Sigmoid colon (tissue), 7 donors: Measurements from ENCODE around the gene TXNDC5. TPM values are rescaled to one million over a fixed set of nuclear protein-coding genes. Genes with fewer than 3 reads are reported as not detected.

Experiments used
- DNase-seq: peaks from one replicate; pipeline ENCODE4 v3.0.0-alpha.2; 2019
- H3K27ac ChIP-seq, 4 donors: fragments of 200-600 bp; sonication (generic); one replicate each; pipeline ENCODE4 v1.5.1; 2016 to 2019; ENCODE audit warnings: mild to moderate bottlenecking in 1 of 4
- H3K27me3 ChIP-seq, 3 donors: fragments of 200-600 bp; sonication (generic); one replicate each; pipeline ENCODE4 v1.5.1; 2019; ENCODE audit warnings: mild to moderate bottlenecking in 1 of 3
- H3K36me3 ChIP-seq, 4 donors: fragments of 200-600 bp; sonication (generic); one replicate each; pipeline ENCODE4 v1.5.1; 2016 to 2019
- H3K4me1 ChIP-seq, 4 donors: fragments of 200-600 bp; sonication (generic); one replicate each; pipeline ENCODE4 v1.5.1; 2017 to 2019
- H3K4me3 ChIP-seq, 4 donors: fragments of 200-600 bp; sonication (generic); one replicate each; pipeline ENCODE4 v1.5.1; 2017 to 2019; ENCODE audit warnings: mild to moderate bottlenecking in 2 of 4, moderate library complexity in 1 of 4
- H3K9me3 ChIP-seq, 4 donors: fragments of 200-600 bp in 3 of 4; sonication (generic) in 3 of 4; one replicate each; pipeline versions ENCODE4 v1.5.1 to v1.6.1; 2013 to 2019
- EP300 ChIP-seq, 4 donors: sonication (generic); formaldehyde crosslinking; IDR thresholded peaks; one replicate each; pipeline ENCODE4 v1.6.1; 2017; ENCODE audit warnings: antibody characterized with exemption in 4 of 4
- POLR2A ChIP-seq, 2 donors: fragments of 450-650 bp; IDR thresholded peaks; one replicate each; pipeline ENCODE4 v1.6.1; 2016; ENCODE audit warnings: antibody characterized with exemption in 2 of 2, mild to moderate bottlenecking in 2 of 2, moderate library complexity in 2 of 2
- POLR2AphosphoS5 ChIP-seq, 4 donors: sonication (generic); formaldehyde crosslinking; IDR thresholded peaks; one replicate each; pipeline ENCODE4 v1.6.1; 2017; ENCODE audit warnings: antibody characterized with exemption in 4 of 4
- WGBS, 2 donors: extraction: QIAGEN DNeasy Blood & Tissue Kit; methylation state at CpG; one replicate each; pipeline ENCODE4 v1.1.7; 2013; 5-methylcytosine and 5-hydroxymethylcytosine counted together
- intact Hi-C: fragments of 100-400 bp; cut with DNase I; formaldehyde crosslinking; loops from one replicate; pipeline ENCODE4 v1.15.1; 2023
- polyA plus RNA-seq, 3 donors: library from polyadenylated mRNA; stranded (reverse); fragments of 200-250 nt; gene quantifications; one replicate each; pipeline ENCODE4 v1.2.3, GENCODE V29; 2013
- total RNA-seq, 4 donors: library from RNA; depleted of rRNA; stranded (reverse); fragments of >200 nt; gene quantifications; one replicate each; pipeline ENCODE4 v1.1.0, GENCODE V29; 2016
- TF ChIP-seq, protein P1 (sequence below), 4 experiments: fragments of 450-650 bp in 3 of 4; fragments of 200-600 bp in 1 of 4; IDR thresholded peaks; one replicate each; pipeline ENCODE4 v1.5.1; 2016 to 2019; ENCODE audit warnings: antibody characterized with exemption in 4 of 4, mild to moderate bottlenecking in 3 of 4, moderate library complexity in 2 of 4
- donor health status: healthy with polysubstance abuse.
- donor health status: Bipolar disorder and iron deficiency.
- donor health status: healthy.

Gene TXNDC5
- total and polyA plus RNA-seq, 7 donors = 18.6 to 75.2 (median 51.7) TPM

DNA sequence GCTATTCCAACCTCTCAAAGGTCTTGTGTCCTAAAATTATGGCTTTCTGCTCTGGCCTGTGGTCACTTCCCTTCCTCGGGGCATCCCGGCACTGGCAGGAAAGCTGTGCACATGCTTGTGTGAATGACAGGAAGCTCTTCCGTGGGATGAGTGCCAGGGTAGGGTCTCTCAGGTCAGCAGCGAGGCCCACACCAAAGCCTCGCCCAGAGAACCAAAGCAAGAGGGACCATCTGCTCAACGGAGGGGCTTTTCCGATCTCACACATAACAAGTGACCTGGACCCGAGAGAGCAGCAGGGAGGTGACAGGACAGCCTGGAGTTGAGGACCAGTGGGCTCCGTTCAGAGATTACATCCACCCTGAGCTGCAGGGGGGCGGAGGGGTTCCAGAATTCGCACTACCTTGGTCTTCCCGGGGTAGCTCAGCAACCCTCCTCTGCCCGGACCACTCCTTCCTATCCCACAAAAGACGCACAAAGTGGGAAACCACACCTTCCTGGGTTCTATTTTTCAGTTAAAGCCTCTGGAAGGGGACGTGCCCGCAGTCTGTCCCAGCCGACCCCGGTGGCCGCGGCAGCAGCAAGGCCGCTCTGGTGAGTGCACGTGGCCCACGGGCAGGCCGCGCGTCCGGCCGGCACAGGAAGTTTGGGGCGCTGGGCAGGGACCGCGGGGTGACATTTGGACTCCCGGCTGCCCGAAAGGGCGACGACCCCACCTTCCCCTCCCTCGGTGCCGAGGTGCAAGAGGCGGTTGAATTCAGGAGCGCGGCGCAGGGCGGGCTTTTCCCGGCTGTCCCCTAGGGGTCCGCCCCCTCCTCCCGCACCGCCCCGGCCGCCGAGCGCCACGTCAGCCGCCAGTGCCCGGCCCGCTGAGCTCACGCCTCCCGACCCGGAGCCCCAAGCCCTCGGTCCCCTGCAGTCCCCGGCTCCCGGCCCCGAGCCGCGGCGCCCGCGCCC lies 988 bp downstream of the TXNDC5 start:
- intact Hi-C loops = loop anchor here (2.0 to 5.0 kb wide), 3 partner anchors 88 to 183 kb away; partner anchors contain the start of genes BLOC1S5 and BMP6
- Histone ChIP-seq H3K27me3 (no peaks in the 10 kb centered on the region), H3K27ac (peak overlapping the region; percentile 72 to 78 (median 72)), H3K4me3 (peak overlapping the region; percentile 53 to 98 (median 88)), H3K9me3 (no peaks in the 10 kb centered on the region), H3K4me1 (peaks cover 0 to 15% (median 15%) of the 10 kb centered on the region in 4 donors), H3K36me3 (peaks cover 0 to under 1% (median under 1%) of the 10 kb centered on the region in 4 donors)
- no peak for DNase-seq
- TF ChIP-seq, protein P1, sequence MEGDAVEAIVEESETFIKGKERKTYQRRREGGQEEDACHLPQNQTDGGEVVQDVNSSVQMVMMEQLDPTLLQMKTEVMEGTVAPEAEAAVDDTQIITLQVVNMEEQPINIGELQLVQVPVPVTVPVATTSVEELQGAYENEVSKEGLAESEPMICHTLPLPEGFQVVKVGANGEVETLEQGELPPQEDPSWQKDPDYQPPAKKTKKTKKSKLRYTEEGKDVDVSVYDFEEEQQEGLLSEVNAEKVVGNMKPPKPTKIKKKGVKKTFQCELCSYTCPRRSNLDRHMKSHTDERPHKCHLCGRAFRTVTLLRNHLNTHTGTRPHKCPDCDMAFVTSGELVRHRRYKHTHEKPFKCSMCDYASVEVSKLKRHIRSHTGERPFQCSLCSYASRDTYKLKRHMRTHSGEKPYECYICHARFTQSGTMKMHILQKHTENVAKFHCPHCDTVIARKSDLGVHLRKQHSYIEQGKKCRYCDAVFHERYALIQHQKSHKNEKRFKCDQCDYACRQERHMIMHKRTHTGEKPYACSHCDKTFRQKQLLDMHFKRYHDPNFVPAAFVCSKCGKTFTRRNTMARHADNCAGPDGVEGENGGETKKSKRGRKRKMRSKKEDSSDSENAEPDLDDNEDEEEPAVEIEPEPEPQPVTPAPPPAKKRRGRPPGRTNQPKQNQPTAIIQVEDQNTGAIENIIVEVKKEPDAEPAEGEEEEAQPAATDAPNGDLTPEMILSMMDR (IDR thresholded peaks at IDR 0.05) = no peak
- no peak for TF ChIP-seq POLR2A (IDR thresholded peaks at IDR 0.05)
- no peak for TF ChIP-seq EP300 (IDR thresholded peaks at IDR 0.05)
- TF ChIP-seq POLR2AphosphoS5 (IDR thresholded peaks at IDR 0.05) = peak in 1 of 4 donors; percentile 30
- whole genome bisulfite sequencing, 2 donors = 2 to 5% methylated on average over 66 of the region's 66 CpGs

DNA sequence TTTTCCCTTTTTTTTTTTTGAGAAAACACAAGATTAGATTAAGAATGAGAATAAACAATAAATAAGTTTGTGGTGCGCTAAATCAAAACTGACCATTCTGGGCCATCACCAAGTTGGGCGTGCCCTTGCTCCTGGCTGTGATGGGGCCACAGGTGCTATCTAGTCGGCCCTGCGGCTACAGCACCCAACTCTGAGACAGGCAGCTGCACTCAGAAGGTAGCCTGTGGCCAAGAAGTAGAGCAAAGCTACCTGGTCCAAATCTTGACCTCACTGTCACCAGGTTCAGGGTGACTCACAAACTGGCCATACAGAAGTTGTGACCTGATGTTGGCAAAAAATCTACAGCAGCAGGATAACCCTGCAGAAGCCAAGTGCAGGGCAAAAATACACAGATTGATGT lies 3.4 kb downstream of the TXNDC5 start:
- no peak overlapping the region for H3K27ac ChIP-seq
- intact Hi-C loops = no loop called here

DNA sequence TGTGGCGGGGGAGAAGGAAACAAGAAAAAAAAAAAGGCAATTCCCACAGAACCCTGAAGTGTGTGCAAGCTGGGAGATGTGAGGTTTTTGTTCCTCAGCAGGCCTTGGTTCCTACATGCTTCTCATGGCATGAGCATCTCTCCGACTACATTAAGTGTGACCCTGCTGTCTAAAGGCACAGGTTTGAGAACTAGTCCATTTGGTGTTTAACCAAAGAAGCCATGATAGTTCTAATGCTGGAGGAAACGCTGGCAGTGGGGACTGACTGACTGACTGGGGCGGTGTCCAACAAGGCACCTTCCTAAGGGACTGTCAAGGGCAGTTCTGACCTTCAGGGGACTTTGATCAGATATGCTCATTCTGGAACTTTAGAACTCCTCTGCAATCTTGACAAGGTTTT lies 3.8 kb downstream of the TXNDC5 start:
- Histone ChIP-seq H3K36me3 (peaks cover 0 to 29% (median 21%) of the 10 kb centered on the region in 4 donors), H3K4me3 (no peak overlapping the region), H3K4me1 (peaks cover 0 to 15% (median 15%) of the 10 kb centered on the region in 4 donors), H3K27ac (no peak overlapping the region), H3K27me3 (no peaks in the 10 kb centered on the region), H3K9me3 (no peaks in the 10 kb centered on the region)
- TF ChIP-seq POLR2AphosphoS5 (IDR thresholded peaks at IDR 0.05) (no peak), POLR2A (IDR thresholded peaks at IDR 0.05) (no peak), EP300 (IDR thresholded peaks at IDR 0.05) (no peak)
- TF ChIP-seq, protein P1 (IDR thresholded peaks at IDR 0.05) = no peak
- DNase-seq = no peak
- 89 to 91% methylated on average over 4 of the region's 4 CpGs for WGBS, 2 donors
- intact Hi-C loops = no loop called here

More for the DNA sequence above, 3.4 kb downstream of the TXNDC5 start:
- H3K27me3 ChIP-seq = no peaks in the 10 kb centered on the region
- no peak overlapping the region for H3K4me3 ChIP-seq
- WGBS, 2 donors = 90 to 95% methylated on average over 4 of the region's 4 CpGs
- no peak for DNase-seq
- H3K36me3 ChIP-seq = peaks cover 0 to 25% (median 19%) of the 10 kb centered on the region in 4 donors
- peaks cover 0 to 15% (median 15%) of the 10 kb centered on the region in 4 donors for H3K4me1 ChIP-seq
- no peaks in the 10 kb centered on the region for H3K9me3 ChIP-seq
- TF ChIP-seq, protein P1 (IDR thresholded peaks at IDR 0.05) = no peak
- TF ChIP-seq EP300 (IDR thresholded peaks at IDR 0.05) (no peak), POLR2AphosphoS5 (IDR thresholded peaks at IDR 0.05) (no peak), POLR2A (IDR thresholded peaks at IDR 0.05) (no peak)

- Histone ChIP-seq H3K9me3 (no peaks in the 10 kb centered on the region), H3K36me3 (peaks cover 6 to 42% (median 21%) of the 10 kb centered on the region in 4 donors), H3K27ac (no peak overlapping the region), H3K27me3 (no peaks in the 10 kb centered on the region), H3K4me3 (no peak overlapping the region), H3K4me1 (peaks cover 0 to 15% (median 12%) of the 10 kb centered on the region in 4 donors)
- WGBS, 2 donors = 91 to 96% methylated on average over 2 of the region's 2 CpGs
- intact Hi-C loops = no loop called here
- DNase-seq = no peak
- TF ChIP-seq EP300 (IDR thresholded peaks at IDR 0.05) (no peak), POLR2AphosphoS5 (IDR thresholded peaks at IDR 0.05) (no peak), POLR2A (IDR thresholded peaks at IDR 0.05) (no peak)
- TF ChIP-seq, protein P1 (IDR thresholded peaks at IDR 0.05) = no peak
Measured at GRCh38 chr6:7905416-7905815, 5.2 kb downstream of the TXNDC5 start.
